ENCODE results near the gene CDK8. TPM values are rescaled to one million over a fixed set of nuclear protein-coding genes. Genes with fewer than 3 reads are reported as not detected.

Gene CDK8
- total RNA-seq, 1 experiment from 2014 or later: 9.4 TPM

GRCh38 chr13:26378116-26378515 is 124.2 kb downstream of the CDK8 start:
- Mint-ChIP-seq H3K36me3 (ENCODE audit: insufficient read depth, unreplicated experiment) (no peaks in the 10 kb centered on the region), H3K27me3 (ENCODE audit: unreplicated experiment) (no peaks in the 10 kb centered on the region), H3K27ac (ENCODE audit: unreplicated experiment) (no peak overlapping the region), H3K4me3 (ENCODE audit: low read depth, unreplicated experiment) (no peak overlapping the region), H3K4me1 (ENCODE audit: low read depth, unreplicated experiment) (no peaks in the 10 kb centered on the region), H3K9me3 (ENCODE audit: low read depth, unreplicated experiment) (no peaks in the 10 kb centered on the region)
- no peak for DNase-seq
- no peak for TF ChIP-seq CTCF (IDR thresholded peaks at IDR 0.05; ENCODE audit: unreplicated experiment)
- CTCF ChIA-PET: no interaction called here
- BruUV-seq (replicated peaks): no TSS peak
- intact Hi-C loops (cut with micrococcal nuclease; ENCODE audit: unreplicated experiment): loop anchor here (5.0 to 10.0 kb wide), 2 partner anchors 119 to 193 kb away; no protein-coding TSS in a partner anchor

GRCh38 chr13:26379831-26380230 is 125.9 kb downstream of the CDK8 start:
- DNase-seq: no peak
- TF ChIP-seq CTCF (IDR thresholded peaks at IDR 0.05; ENCODE audit: unreplicated experiment): no peak
- intact Hi-C loops (cut with micrococcal nuclease; ENCODE audit: unreplicated experiment): loop anchor here (5.0 to 10.0 kb wide), 2 partner anchors 117 to 195 kb away; no protein-coding TSS in a partner anchor
- no peaks in the 10 kb centered on the region for H3K4me1 Mint-ChIP-seq (ENCODE audit: low read depth, unreplicated experiment)
- no peaks in the 10 kb centered on the region for H3K9me3 Mint-ChIP-seq (ENCODE audit: low read depth, unreplicated experiment)
- CTCF ChIA-PET: no interaction called here
- no TSS peak for BruUV-seq (replicated peaks)
- H3K36me3 Mint-ChIP-seq (ENCODE audit: insufficient read depth, unreplicated experiment): no peaks in the 10 kb centered on the region
- H3K4me3 Mint-ChIP-seq (ENCODE audit: low read depth, unreplicated experiment): no peak overlapping the region
- H3K27ac Mint-ChIP-seq (ENCODE audit: unreplicated experiment): no peak overlapping the region
- no peaks in the 10 kb centered on the region for H3K27me3 Mint-ChIP-seq (ENCODE audit: unreplicated experiment)

GRCh38 chr13:26380930-26381329 is 127.0 kb downstream of the CDK8 start:
- no peak for DNase-seq
- H3K36me3 Mint-ChIP-seq (ENCODE audit: insufficient read depth, unreplicated experiment): no peaks in the 10 kb centered on the region
- intact Hi-C loops (cut with micrococcal nuclease; ENCODE audit: unreplicated experiment): no loop called here
- H3K4me3 Mint-ChIP-seq (ENCODE audit: low read depth, unreplicated experiment): no peak overlapping the region
- TF ChIP-seq CTCF (IDR thresholded peaks at IDR 0.05; ENCODE audit: unreplicated experiment): no peak
- H3K27ac Mint-ChIP-seq (ENCODE audit: unreplicated experiment): no peak overlapping the region
- CTCF ChIA-PET: no interaction called here
- BruUV-seq (replicated peaks): no TSS peak
- H3K27me3 Mint-ChIP-seq (ENCODE audit: unreplicated experiment): no peaks in the 10 kb centered on the region
- H3K9me3 Mint-ChIP-seq (ENCODE audit: low read depth, unreplicated experiment): no peaks in the 10 kb centered on the region
- no peaks in the 10 kb centered on the region for H3K4me1 Mint-ChIP-seq (ENCODE audit: low read depth, unreplicated experiment)

GRCh38 chr13:26382366-26382765 is 128.4 kb downstream of the CDK8 start:
- Mint-ChIP-seq H3K4me1 (ENCODE audit: low read depth, unreplicated experiment) (no peaks in the 10 kb centered on the region), H3K27me3 (ENCODE audit: unreplicated experiment) (no peaks in the 10 kb centered on the region), H3K27ac (ENCODE audit: unreplicated experiment) (no peak overlapping the region), H3K9me3 (ENCODE audit: low read depth, unreplicated experiment) (no peaks in the 10 kb centered on the region), H3K4me3 (ENCODE audit: low read depth, unreplicated experiment) (no peak overlapping the region), H3K36me3 (ENCODE audit: insufficient read depth, unreplicated experiment) (no peaks in the 10 kb centered on the region)
- CTCF ChIA-PET: no interaction called here
- BruUV-seq (replicated peaks): no TSS peak
- intact Hi-C loops (cut with micrococcal nuclease; ENCODE audit: unreplicated experiment): no loop called here
- TF ChIP-seq CTCF (IDR thresholded peaks at IDR 0.05; ENCODE audit: unreplicated experiment): no peak
- no peak for DNase-seq
